GM21619 (cell line): ENCODE results near the gene TST.

ENCODE experiments used
- ATAC-seq: cut with Tn5 transposase; IDR thresholded peaks from one replicate; pipeline ENCODE4 v1.9.1; 2021; ENCODE audit not compliant: unreplicated experiment

Gene TST

DNA sequence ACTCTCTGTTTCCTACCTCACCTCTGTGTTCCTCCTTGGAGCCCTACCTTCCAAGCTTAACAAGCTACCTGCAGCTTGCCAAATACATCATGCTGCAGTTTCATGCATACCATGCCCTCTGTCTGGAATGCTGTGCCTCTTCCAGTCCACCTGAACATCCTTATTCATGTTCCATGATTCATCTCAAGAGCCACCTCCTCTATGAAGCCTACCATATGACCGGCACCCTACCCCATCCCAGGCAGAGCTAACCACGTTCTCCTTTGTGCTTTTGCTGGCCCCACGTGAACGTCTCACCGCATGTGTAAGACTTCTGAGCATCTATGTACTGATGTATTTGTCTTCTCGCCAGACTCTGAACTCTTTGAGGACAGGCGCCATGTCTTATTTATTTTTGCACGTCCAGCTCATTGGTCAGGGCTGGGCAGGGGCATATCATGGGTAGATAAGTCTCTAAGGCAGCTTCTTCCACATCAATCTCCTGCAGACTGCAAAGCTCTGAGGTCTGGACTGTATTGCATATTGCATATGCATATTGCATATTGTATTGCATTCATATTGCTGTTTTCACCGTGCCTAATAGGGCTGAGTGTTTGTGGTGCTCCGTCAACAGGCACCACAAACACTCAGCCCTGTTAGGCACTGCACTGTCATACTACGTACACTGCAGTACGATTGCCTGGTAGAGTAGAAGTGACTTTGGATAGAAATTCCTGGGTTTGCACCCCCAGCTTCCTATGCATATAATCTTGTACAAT, 31.0 kb downstream of the TST start:
- ATAC-seq, result no peak

DNA sequence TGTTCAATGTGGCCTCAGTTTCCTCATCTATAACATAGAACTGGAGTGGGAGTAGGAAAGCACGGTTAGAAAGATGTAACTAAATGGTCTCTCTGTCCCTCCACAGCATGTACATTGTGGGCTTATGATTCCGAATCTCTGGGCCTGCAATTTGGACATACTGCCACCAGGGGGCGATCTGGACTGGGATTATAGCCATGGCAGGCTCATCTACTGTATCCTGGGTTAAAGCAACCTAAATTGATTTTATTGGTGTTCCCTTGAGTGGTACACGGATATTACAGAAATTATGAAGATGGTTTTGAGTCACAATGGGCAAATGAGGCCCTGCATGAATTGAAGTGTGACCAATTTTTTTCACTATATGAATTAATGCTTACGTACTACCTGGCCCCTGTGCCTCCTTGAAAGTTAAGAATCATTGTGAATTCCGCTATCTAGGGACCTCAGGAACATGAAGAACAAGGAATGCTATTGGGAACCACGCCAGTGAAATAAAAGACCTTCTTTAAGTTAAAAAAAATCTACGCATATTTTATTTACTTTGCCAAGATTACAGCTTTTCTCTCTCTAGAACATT, 32.9 kb downstream of the TST start:
- no peak for ATAC-seq

DNA sequence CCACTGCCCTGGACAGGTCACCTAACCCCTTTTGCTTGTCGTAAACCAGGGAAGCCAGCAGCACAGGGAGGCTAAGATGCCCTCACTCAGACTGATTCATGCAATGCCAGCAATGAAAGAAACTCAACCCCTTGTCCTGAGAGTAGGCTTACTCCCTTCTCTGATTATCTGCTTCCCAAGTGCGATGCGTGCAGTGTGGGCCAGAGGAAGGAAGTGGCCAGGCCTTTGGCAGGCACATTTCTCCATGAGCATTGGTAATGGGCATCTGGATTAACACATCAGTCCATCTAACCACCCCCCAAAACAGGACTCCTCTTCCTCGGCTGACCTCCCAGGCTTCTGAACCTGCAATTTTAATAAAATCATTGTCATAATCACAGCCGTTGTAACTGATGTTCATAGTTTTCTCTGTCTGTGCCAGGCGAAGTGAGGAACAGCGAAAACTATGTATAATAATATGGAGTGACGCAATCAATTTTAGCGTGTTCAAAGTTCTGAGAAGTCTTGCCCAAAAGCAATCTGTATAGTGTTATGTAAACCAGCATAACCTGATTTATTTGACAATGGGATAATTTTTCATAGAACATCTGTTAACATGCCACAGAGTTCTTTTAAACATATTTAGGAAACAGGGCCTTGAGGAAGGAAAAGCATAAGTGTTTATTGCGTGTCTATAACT, 33.9 kb downstream of the TST start:
- ATAC-seq, result no peak

DNA sequence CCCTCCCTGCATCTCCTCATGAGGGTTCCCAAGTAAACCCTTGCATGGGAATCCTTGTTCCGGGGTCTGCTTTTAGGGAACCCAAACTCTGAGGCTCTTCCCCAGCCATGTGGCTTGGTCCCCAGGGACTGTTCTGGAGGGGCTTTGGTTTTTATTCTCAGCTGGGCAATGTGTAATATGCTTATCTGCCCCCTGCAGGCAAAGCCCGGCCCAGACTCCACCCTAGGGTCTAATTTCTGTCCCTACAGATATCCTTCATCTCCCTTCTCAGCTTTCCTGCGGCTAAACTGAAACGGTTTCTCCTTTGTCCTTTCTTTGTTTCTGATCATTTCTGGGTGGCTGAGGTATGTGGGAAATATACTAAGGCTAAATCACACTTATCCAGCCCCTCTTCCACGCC, 37.1 kb downstream of the TST start:
- ATAC-seq, result no peak

DNA sequence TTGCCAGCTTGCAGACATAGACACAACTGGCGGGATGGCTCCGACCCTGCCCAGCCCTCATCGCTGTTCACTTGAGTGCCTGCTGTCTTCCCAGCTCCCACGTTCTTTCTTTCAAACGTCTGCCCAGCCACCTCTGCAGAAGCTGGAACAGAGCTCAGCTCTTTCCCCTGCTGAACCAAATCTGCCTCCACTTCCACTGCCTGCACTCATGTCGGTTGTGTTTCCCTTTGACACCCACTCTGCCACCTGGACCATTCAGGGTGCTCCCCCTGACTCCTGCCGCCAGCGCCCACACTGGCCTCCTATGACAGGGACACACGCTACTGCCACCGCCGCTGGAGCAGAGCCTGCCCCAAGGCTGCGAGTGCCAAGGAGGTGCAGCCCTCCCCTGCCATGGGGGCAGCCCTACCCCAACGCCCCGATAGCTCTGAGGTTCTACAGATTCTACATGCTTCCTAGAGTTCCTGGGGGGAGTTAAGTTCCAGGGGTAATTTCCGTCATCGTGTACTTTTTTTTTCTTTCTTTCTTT, 37.9 kb downstream of the TST start:
- ATAC-seq, result no peak

DNA sequence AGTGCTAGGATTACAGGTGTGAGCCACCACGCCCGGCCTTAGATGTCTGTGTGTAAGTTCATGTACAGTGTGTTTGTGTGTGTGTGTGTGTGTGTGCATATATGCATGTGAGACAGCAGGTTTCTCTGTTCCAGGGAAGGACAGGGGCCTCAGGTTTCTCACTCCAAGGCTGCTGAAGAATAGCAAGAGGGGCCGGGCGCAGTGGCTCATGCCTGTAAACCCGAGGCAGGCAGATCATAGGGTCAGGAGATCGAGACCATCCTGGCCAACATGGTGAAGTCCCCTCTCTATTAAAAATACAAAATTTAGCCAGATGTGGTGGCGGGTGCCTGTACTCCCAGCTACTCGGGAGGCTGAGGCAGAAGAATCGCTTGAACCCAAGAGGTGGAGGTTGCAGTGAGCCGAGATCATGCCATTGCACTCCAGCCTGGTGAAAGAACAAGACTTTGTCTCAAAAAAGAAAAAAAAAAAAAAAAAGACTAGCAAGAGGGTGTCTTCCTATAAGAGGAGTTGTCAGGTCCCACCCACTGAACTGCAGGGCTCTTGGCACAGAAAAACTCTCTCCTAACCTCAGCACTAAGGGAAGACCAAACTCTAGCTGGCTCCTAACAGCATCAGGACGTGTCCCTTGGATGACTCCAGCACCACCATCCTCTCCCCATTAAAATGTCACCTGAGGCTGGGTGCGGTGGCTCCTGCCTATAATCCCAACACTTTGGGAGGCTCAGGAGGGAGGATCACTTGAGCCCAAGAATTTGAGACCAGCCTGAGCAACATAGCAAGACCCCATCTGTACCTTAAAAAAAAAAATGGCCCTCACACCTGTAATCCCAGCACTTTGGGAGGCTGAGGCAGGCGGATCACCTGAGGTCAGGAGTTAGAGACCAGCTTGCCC, 40.0 kb downstream of the TST start:
- ATAC-seq, result no peak

DNA sequence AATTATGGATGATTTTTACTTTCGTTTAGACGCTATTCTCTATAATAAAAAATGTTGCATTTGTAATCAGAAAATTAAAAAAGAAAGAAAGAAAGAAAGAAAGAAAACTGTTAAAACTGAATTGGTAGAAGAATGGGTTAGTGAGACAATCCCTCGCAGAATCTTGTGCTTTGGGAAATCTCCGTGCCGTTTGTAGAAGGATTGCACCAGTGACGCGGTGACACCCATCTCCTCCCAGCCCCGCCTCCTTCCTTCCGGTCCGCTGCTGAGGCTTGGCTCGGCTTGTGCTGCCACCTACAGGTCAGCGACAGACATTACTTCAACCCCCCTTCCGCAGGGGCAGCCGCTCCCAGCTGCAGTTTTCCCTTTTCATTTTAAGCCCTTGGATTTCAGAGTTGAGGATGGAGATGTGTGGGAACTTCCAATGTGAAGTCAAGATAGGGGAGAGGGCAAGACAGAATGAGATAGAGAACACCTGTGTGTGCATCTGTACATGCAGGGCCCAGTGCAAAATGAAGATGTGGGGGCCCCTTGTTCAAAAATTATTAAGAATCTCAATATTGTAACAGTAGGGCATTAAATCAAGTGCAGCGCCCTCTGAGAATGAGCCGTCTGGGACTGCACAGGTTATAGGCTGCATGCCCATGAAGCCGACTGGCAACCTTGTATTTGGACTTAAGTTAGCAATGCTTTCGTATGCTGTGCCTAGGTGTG, 41.1 kb downstream of the TST start:
- no peak for ATAC-seq

DNA sequence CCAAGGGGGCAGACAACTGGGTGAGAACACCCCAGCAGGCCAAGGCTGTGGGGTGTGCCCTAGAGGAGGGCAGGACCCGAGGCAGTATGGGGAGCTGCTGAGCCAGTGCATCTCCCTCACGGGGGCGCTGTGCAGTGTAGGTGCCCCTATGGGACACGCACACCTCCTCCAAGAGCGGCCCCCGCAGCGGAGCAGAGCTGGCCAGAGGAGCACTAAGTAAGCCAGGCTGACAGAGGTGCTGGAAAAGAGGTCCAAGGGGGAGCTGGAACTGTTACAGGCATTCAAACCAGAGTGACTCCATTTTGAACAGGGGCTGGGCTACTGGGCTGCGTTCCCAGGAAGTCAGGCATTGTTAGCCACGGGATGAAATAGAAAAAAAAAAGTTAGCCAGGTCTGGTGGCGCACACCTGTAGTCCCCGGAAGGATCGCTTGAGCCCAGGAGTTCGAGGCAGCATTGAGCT, 41.8 kb downstream of the TST start:
- no peak for ATAC-seq

DNA sequence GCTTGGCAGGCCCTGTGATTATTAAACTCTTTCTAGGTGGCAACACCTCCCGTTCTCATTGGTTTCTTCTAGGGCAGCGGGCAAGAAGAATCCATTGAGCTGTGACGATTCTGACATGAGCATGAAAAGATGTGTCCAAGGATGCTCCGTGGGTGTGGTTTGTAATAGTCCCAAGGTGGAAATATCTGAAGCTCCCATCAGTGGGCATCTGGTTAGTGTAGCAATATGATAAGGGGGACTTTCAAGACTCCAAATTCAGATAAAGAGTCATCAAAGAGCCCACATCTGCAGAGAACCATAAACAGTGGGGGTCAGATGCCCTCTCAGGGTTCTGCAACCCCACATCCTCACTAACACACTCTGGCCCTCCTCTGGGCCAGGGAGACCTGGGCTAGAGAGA, 42.6 kb downstream of the TST start:
- no peak for ATAC-seq

DNA sequence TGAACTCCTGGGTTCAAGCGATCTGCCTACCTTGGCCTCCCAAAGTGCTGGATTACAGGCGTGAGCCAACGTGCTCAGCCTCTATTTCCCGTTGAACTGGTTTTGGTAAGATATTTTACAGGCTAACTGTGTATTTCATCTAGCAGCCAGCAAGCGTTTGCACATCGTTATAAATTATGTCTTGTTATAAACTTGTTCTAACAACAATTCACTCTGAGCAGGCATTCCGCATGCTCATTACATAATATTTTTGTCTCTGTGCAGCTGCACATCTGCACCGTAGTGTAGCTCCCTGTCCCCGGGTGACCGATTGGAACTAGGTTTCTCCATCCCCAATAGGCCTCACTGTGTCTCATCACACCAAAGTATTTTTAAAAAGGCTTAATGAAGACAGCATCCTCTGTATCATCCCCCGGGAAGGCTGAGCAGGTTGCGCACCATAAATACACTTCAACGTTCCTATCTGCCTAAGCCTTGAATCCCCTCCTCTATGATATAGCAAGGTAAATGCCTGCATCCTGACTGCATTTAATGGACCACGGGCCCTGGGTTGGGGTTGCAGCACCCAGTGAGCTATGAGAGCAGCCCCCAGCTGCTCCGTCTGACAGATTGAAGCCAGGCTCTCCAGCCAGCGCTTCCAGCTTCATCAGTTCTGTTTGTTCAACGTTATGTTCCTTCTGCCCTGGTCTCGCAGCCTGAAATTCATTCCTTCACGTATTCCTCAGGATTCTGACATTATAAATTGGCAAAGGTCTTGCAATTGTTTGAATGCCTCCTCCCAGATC, 47.7 kb downstream of the TST start:
- ATAC-seq, result no peak

DNA sequence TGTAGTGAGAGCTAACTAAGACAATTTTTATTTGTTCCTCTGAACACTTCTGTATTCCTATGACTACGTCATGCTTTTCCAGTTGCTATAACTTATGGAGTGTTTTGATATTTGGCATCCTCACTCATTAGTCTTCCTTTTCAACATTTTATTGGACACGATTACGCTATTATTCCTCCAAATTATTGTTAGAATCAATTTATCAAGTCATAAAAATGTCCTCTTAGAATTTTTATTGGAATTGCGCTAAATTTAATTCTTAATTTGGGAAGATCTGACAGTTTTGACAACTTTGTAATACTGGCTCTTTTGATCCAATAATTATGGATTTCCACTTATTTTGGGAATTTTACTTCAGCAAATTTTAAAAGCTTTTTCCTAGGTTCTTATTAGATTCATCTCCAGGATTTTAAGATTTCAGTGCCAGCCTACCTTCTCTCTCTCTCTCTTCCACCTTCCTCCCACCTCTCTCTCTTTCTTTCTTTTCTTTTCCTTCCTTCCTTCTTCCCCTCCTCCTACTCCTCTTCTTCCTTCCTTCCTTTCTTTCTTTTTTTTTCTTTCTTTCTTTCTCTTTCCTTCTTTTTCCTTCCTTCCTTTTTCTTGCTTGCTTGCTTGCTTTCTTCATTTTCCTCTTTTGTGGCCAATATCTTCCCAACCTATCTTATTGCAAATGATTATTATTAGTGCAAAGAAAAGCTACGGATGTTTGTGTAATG, 50.8 kb downstream of the TST start:
- ATAC-seq, result no peak

DNA sequence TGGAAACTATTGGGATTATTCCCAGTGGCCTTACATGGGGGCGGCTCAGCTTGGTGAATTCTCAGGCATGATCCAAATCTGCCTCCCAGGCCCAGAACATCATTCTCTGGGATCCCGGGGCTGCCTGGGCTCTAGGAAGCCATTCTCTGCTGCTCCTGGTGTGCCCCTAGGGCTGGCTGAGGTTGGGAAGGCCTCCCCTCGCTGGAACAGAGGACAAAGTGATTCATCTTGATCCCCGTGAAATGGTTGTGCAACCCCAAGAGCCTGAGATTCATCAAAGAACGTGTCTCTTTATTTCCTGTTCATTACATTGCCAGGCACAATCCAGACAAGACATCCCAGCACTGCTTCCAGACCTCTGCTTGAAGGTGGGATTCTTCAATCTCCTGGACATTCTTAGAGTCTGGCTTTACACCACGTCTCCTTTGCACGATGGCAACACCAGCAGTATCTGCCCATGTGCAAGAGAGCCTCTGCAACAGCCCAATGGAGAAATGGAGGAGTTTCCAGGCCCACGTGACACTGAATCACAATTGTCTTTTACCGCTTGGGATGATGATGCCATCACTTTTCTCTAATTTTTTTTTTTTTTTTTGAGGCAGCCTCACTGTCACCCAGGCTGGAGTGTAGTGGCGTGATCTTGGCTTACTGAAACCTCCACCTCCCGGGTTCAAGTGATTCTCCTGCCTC, 52.3 kb downstream of the TST start:
- no peak for ATAC-seq

DNA sequence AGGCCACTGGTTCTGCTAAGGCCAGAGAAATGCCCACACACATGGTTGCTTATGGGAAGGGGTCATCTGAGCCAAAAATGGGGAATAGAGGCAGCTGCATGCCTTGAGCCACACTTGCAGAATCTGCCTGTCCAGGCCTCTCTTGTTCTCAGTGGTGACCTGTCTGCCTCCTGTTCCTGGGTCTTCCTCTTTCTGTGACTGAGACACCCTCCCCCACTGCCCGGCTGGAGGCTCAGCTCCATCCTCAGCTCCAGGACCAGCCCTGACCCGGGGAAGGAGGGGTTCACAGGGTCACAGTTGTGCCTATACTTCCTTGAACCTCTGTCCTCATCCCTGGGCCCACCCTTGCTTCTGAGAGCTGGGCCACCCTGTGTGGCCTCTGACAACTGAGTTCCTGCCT, 53.6 kb downstream of the TST start:
- ATAC-seq, result no peak

DNA sequence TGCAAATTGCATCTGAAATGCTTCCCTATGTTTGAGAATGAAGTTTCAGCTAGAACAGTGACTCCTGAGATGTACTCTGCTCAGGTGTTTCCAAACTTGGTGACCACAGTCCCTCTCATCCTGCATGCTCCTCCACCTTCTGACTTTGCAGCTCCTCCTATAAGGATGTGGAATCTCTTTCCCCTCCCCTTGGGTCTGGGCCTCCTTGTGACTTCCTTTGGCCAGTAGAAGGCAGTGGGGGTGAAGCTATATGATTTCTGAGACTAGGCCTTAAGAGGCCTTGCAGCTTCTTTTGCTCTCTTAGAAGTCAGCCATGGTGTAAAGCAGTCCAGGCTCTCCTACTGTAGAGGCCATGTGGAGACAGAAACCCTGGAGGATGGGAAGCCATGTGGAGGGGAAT, 55.1 kb downstream of the TST start:
- no peak for ATAC-seq

DNA sequence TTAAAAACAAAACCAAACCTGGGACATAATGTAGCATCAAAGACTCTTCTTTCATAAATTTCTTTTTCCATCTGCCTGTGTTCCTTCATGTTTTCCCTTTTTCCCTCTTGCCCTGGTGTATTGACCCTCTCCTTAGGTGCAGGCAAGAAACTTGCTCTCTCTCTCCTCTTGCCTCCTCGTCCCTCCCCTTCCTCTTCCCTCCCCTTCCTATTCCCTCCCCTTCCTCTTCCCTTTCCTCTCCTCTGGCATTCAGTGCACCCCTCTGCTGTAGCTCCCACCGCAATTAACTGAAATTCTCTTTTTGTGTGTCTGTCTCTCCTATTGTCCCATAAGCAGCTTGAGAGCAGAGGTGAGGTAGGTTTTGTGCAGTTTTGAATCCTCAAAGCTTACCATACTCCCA, 55.9 kb downstream of the TST start:
- ATAC-seq, result no peak

DNA sequence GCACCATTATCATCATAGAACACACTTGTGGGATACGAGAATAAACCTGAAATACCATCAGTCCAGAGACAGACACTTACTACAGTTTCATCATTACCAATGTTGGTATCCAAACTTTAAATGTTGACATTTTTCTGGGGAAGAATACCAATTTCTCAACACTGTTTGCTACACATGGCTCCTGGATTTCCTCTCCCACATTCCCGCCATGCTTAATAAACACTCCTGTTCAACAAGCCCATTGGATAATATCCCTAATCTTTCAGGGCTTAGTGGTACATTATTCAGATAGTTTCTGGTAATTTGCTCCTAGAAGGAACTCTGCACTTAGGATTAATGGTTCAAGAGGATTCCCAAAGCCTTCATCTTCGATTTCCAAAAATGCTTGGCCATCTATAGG, 57.6 kb downstream of the TST start:
- ATAC-seq, result no peak
